SKM-1 treated with dmso at 0.1 percent for 144 hours (cell line): ENCODE results near the gene ANKRD34C.

Experiments
- DNase-seq: peaks from one replicate; lab custom pipeline; 2025; ENCODE audit not compliant: unreplicated experiment; lab: John Stamatoyannopoulos, UW

The ANKRD34C gene

GRCh38 chr15:79282371-79283251, at the start of gene ANKRD34C:
Gene ANKRD34C, plus strand, starts transcription at chr15:79282722. Its CDS starts 10,563 bp downstream, at chr15:79293285.
- DNase-seq = no peak

GRCh38 chr15:79233236-79233635, 49.3 kb upstream of the ANKRD34C start:
- DNase-seq = no peak

GRCh38 chr15:79240036-79240435, 42.5 kb upstream of the ANKRD34C start:
- no peak for DNase-seq

GRCh38 chr15:79243723-79244122, 38.8 kb upstream of the ANKRD34C start:
- DNase-seq = no peak

- DNase-seq = no peak
Observed at GRCh38 chr15:79244876-79245275, 37.6 kb upstream of the ANKRD34C start.

- DNase-seq = no peak
Observed at GRCh38 chr15:79248183-79248582, 34.3 kb upstream of the ANKRD34C start.

GRCh38 chr15:79257454-79257853, 25.1 kb upstream of the ANKRD34C start:
- DNase-seq = no peak

- no peak for DNase-seq
Observed at GRCh38 chr15:79261836-79262235, 20.7 kb upstream of the ANKRD34C start.

GRCh38 chr15:79265167-79265566, 17.4 kb upstream of the ANKRD34C start:
- DNase-seq = no peak

- DNase-seq = no peak
Observed at GRCh38 chr15:79265987-79266579, 16.4 kb upstream of the ANKRD34C start.

GRCh38 chr15:79283252-79284048, 928 bp downstream of the ANKRD34C start:
- DNase-seq = no peak

GRCh38 chr15:79290642-79291275, 8.2 kb downstream of the ANKRD34C start:
- no peak for DNase-seq

- DNase-seq = no peak
Observed at GRCh38 chr15:79292011-79292410, 9.5 kb downstream of the ANKRD34C start.

GRCh38 chr15:79294075-79294474, 11.6 kb downstream of the ANKRD34C start:
- no peak for DNase-seq

- DNase-seq = no peak
Observed at GRCh38 chr15:79296583-79296982, 14.1 kb downstream of the ANKRD34C start.

- no peak for DNase-seq
Observed at GRCh38 chr15:79299126-79299840, 16.8 kb downstream of the ANKRD34C start.

GRCh38 chr15:79299841-79300235, 17.3 kb downstream of the ANKRD34C start:
- DNase-seq = no peak

GRCh38 chr15:79307251-79307650, 24.7 kb downstream of the ANKRD34C start:
- no peak for DNase-seq

- DNase-seq = peak; percentile 9
Observed at GRCh38 chr15:79308874-79309273, 26.4 kb downstream of the ANKRD34C start.

GRCh38 chr15:79310612-79310984, 28.1 kb downstream of the ANKRD34C start:
- DNase-seq = peak; percentile 45
